Body of pancreas (tissue), 4 donors: ENCODE measurements around the gene SPTSSB. TPM values are rescaled to one million over a fixed set of nuclear protein-coding genes. Genes with fewer than 3 reads are reported as not detected.

ENCODE experiments used
- ATAC-seq: fragments of 150-250 bp; one replicate; pipeline ENCODE4 v1.9.1; 2016
- DNase-seq, 4 donors: peaks; one replicate each; pipeline ENCODE4 v3.0.0-alpha.2; 2019
- H3K27ac ChIP-seq, 4 donors: fragments of 200-600 bp; sonication (generic); 1 replicate in 3 of 4; 2 replicates in 1 of 4; pipeline versions ENCODE4 v1.5.1 to v1.6.1; 2016 to 2019; ENCODE audit warnings: mild to moderate bottlenecking in 1 of 4, mixed read lengths in 1 of 4, moderate library complexity in 1 of 4
- H3K27me3 ChIP-seq, 2 donors: fragments of 200-600 bp; sonication (generic); one replicate each; pipeline ENCODE4 v1.6.0; 2016; ENCODE audit warnings: mild to moderate bottlenecking in 1 of 2
- H3K36me3 ChIP-seq, 2 donors: fragments of 200-600 bp; sonication (generic); replicated peaks in 1 of 2; 2 replicates each; pipeline ENCODE4 v1.5.1; 2016; ENCODE audit warnings: low read depth in 2 of 2; ENCODE audit not compliant: insufficient read depth in 1 of 2
- H3K4me1 ChIP-seq: fragments of 200-600 bp; sonication (generic); one replicate; pipeline ENCODE4 v1.6.0; 2016
- H3K4me3 ChIP-seq, 2 donors: fragments of 200-600 bp; sonication (generic); 1 replicate in 1 of 2; 2 replicates in 1 of 2; pipeline ENCODE4 v1.5.1; 2016 to 2019
- H3K9me3 ChIP-seq, 3 donors: fragments of 200-600 bp; sonication (generic); 1 replicate in 2 of 3; 2 replicates in 1 of 3; pipeline ENCODE4 v1.5.1; 2016
- POLR2A ChIP-seq, 3 donors: fragments of 450-650 bp; IDR thresholded peaks; one replicate each; pipeline ENCODE4 v1.6.1; 2016; ENCODE audit warnings: antibody characterized with exemption in 3 of 3, mild to moderate bottlenecking in 2 of 3
- WGBS, 2 donors: methylation state at CpG; one replicate each; pipeline ENCODE4 v1.1.5; 2017; 5-methylcytosine and 5-hydroxymethylcytosine counted together
- intact Hi-C: fragments of 100-400 bp; cut with DNase I; formaldehyde crosslinking; loops from one replicate; pipeline ENCODE4 v1.15.1; 2023
- total RNA-seq, 2 donors: library from RNA; depleted of rRNA; stranded (reverse); fragments of >200 nt; gene quantifications; one replicate each; pipeline ENCODE4 v1.1.0, GENCODE V29; 2016
- TF ChIP-seq, protein P1 (sequence below), 7 experiments: fragments of 450-650 bp in 4 of 7; fragments of 200-600 bp in 3 of 7; sonication (generic) in 3 of 7; IDR thresholded peaks; one replicate each; pipeline ENCODE4 v1.5.1; 2016 to 2019; ENCODE audit warnings: antibody characterized with exemption in 7 of 7

Gene SPTSSB
- total RNA-seq, 2 donors from 2014 or later: 3.4 TPM; not detected in 1

DNA sequence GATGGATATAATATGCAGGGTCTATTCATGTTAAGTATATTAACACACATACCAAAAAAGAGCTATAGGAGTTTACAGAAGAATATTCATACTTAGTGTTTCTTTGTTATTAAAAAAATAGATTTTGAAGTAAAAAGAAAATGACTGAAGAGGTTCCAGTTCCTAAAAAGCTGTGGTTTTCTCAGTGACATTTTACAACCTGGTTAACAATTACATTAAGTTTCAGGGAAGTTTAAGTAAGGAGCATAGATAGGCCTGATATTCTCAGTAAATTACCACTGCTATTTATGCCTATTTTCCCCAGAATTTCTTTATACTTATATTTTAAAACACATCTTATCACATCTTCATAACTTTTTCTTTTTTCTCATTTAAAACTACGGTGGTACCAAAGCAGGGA, 43.6 kb upstream of the SPTSSB start:
- intact Hi-C loops: no loop called here
- TF ChIP-seq, protein P1, sequence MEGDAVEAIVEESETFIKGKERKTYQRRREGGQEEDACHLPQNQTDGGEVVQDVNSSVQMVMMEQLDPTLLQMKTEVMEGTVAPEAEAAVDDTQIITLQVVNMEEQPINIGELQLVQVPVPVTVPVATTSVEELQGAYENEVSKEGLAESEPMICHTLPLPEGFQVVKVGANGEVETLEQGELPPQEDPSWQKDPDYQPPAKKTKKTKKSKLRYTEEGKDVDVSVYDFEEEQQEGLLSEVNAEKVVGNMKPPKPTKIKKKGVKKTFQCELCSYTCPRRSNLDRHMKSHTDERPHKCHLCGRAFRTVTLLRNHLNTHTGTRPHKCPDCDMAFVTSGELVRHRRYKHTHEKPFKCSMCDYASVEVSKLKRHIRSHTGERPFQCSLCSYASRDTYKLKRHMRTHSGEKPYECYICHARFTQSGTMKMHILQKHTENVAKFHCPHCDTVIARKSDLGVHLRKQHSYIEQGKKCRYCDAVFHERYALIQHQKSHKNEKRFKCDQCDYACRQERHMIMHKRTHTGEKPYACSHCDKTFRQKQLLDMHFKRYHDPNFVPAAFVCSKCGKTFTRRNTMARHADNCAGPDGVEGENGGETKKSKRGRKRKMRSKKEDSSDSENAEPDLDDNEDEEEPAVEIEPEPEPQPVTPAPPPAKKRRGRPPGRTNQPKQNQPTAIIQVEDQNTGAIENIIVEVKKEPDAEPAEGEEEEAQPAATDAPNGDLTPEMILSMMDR (IDR thresholded peaks at IDR 0.05): no peak
- no peak for TF ChIP-seq POLR2A (IDR thresholded peaks at IDR 0.05)
- H3K27ac ChIP-seq: peak overlapping the region in 3 of 4 donors; percentile 67 to 92 (median 90)

DNA sequence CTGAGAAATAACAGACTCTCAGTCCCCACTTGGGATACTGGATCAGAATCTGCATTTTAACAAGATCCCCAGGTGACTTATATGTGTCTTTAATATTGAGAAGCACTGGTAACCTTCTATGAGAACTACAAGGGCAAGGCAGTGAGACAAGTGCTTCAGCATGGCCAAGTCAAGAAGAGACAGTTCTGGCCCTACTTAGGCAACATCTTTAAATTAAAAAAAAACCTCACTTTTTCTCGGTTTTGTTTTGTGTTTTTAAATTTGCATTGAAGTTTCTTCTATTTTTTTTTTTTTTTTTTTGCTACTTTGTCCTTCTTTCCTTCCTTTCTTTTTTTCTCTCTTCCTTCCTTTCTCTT, 42.5 kb upstream of the SPTSSB start:
- Histone ChIP-seq H3K27me3 (no peaks in the 10 kb centered on the region), H3K4me1 (peaks cover 29% of the 10 kb centered on the region), H3K27ac (no peak overlapping the region), H3K4me3 (no peak overlapping the region), H3K9me3 (no peaks in the 10 kb centered on the region), H3K36me3 (no peaks in the 10 kb centered on the region)
- no peak for DNase-seq
- intact Hi-C loops: no loop called here
- no peak for ATAC-seq
- 61 to 73% methylated on average over 1 of the region's 1 CpG for WGBS, 2 donors
- no peak for TF ChIP-seq POLR2A (IDR thresholded peaks at IDR 0.05)
- TF ChIP-seq, protein P1 (IDR thresholded peaks at IDR 0.05): no peak

More for the DNA sequence above, 43.6 kb upstream of the SPTSSB start:
- Histone ChIP-seq H3K4me3 (no peak overlapping the region), H3K4me1 (peaks cover 29% of the 10 kb centered on the region), H3K27me3 (no peaks in the 10 kb centered on the region), H3K36me3 (no peaks in the 10 kb centered on the region), H3K9me3 (no peaks in the 10 kb centered on the region)
- ATAC-seq: no peak
- 71 to 84% methylated on average over 1 of the region's 1 CpG for WGBS, 2 donors
- no peak for DNase-seq

DNA sequence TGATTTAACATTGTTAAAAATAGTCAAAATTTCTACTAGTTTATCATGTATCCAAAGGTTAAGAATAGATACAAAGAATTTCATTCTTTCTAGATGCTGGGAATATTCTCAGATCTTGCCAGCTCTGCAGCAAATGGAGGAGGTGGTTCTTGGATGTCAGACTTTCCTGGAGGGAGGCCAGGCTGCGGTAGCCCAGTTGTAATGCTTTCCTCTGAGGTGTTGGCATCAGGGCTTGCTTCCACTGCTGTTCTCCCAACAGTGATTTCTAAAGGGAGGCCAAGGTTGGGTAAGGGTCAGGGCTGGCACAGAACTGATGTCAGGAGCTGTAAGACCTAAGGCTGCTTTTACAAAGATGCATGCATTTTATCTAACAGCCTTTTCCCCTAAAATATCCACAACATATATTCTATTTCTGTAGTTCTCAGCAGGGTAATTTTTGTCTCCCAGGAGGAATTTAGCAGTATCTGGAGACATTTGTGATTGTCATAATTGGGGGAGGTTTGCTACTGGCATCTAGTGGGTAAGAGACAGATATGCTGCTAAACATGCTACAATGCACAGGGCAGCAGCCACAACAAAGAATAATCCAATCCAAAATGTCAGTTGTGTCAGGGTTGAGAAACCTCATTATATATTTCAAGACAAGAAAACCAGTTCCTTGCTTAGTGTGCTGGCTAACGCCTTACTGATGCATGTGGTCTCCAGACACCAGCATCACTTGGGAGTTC, 42.0 kb upstream of the SPTSSB start:
- intact Hi-C loops: no loop called here
- Histone ChIP-seq H3K9me3 (no peaks in the 10 kb centered on the region), H3K4me1 (peaks cover 29% of the 10 kb centered on the region), H3K36me3 (no peaks in the 10 kb centered on the region), H3K27me3 (no peaks in the 10 kb centered on the region), H3K27ac (no peak overlapping the region), H3K4me3 (no peak overlapping the region)
- peak; percentile 67 to 78 (median 71) for DNase-seq
- WGBS, 2 donors: 38 to 49% methylated on average over 2 of the region's 2 CpGs
- TF ChIP-seq, protein P1 (IDR thresholded peaks at IDR 0.05): no peak
- TF ChIP-seq POLR2A (IDR thresholded peaks at IDR 0.05): no peak
- peak; percentile 22 for ATAC-seq

DNA sequence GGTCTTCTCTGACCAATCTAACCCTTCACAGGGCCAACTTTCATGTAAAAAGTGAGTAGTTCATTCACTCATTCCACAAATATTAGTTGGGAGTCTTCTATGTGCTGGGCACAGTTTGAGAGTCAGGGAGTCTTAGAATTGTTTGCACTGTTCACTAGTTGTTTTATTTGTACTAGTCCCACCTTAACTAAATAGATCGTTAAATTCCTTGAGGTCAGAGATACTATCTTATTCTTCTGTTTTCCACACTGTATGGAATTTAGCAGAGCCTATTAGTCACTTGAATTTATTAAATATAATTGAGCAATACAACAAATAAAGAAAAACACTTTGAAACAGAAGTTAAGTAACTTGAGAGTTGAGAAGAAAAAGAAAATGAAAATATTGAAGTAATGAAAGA, 40.8 kb upstream of the SPTSSB start:
- TF ChIP-seq, protein P1 (IDR thresholded peaks at IDR 0.05): no peak
- TF ChIP-seq POLR2A (IDR thresholded peaks at IDR 0.05): no peak
- Histone ChIP-seq H3K4me1 (peaks cover 32% of the 10 kb centered on the region), H3K9me3 (no peaks in the 10 kb centered on the region), H3K27ac (no peak overlapping the region), H3K27me3 (no peaks in the 10 kb centered on the region), H3K4me3 (no peak overlapping the region), H3K36me3 (no peaks in the 10 kb centered on the region)
- DNase-seq (no peak), ATAC-seq (no peak)
- intact Hi-C loops: no loop called here
- 47 to 50% methylated on average over 1 of the region's 1 CpG for WGBS, 2 donors

DNA sequence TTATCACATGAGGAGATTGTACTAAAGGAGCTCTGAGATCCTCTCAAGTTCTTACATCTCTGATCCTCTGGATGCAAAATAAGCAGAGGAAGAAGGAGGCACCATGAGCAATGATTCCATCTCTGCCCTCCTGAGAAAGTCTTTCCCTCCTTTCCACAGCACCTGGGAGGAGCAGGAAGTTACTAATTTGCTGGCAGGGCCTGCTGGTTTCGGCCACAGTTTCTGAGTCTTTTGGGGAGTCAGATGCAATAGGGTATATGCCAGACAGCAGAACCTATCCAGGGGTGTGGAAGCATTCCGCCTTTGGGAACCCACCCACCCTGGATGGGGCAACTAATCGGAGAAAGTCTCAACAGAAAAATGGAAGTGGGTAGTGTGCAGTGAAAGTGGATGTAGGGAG, 38.5 kb upstream of the SPTSSB start:
- no peak overlapping the region for H3K4me3 ChIP-seq
- H3K36me3 ChIP-seq: no peaks in the 10 kb centered on the region
- no peak for ATAC-seq
- TF ChIP-seq, protein P1 (IDR thresholded peaks at IDR 0.05): no peak
- TF ChIP-seq POLR2A (IDR thresholded peaks at IDR 0.05): no peak
- no peaks in the 10 kb centered on the region for H3K9me3 ChIP-seq
- WGBS, 2 donors: 78 to 84% methylated on average over 3 of the region's 3 CpGs
- intact Hi-C loops: no loop called here
- H3K27ac ChIP-seq: no peak overlapping the region
- no peaks in the 10 kb centered on the region for H3K27me3 ChIP-seq
- DNase-seq: no peak
- peaks cover 19% of the 10 kb centered on the region for H3K4me1 ChIP-seq
